ENCODE measurements around the gene GABPA. TPM values are rescaled to one million over a fixed set of nuclear protein-coding genes. Genes with fewer than 3 reads are reported as not detected.

The GABPA gene
- total RNA-seq, 1 experiment from 2014 or later, result 24.8 TPM

- H3K27ac Mint-ChIP-seq, result no peak overlapping the region
- peaks cover 5% of the 10 kb centered on the region; the same call in 1 of the 2 replicates for H3K4me1 Mint-ChIP-seq
- DNase-seq (ENCODE audit: low spot score) (no peak), ATAC-seq (no peak)
- TF ChIP-seq IRF1 (CRISPR knock-in tag; IDR thresholded peaks at IDR 0.05) (no peak), NFE2L1 (CRISPR knock-in tag; IDR thresholded peaks at IDR 0.05) (no peak), KAT7 (CRISPR knock-in tag; IDR thresholded peaks at IDR 0.05; ENCODE audit: borderline replicate concordance) (no peak), TCF7 (CRISPR knock-in tag; IDR thresholded peaks at IDR 0.05; ENCODE audit: low read depth) (no peak), OVOL2 (CRISPR knock-in tag; IDR thresholded peaks at IDR 0.05; ENCODE audit: borderline replicate concordance) (no peak)
- TF ChIP-seq, protein P1, sequence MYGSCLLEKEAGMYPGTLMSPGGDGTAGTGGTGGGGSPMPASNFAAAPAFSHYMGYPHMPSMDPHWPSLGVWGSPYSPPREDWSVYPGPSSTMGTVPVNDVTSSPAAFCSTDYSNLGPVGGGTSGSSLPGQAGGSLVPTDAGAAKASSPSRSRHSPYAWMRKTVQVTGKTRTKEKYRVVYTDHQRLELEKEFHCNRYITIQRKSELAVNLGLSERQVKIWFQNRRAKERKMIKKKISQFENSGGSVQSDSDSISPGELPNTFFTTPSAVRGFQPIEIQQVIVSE (CRISPR knock-in tag; IDR thresholded peaks at IDR 0.05; ENCODE audit: borderline replicate concordance), result no peak
- TF ChIP-seq, protein P2, sequence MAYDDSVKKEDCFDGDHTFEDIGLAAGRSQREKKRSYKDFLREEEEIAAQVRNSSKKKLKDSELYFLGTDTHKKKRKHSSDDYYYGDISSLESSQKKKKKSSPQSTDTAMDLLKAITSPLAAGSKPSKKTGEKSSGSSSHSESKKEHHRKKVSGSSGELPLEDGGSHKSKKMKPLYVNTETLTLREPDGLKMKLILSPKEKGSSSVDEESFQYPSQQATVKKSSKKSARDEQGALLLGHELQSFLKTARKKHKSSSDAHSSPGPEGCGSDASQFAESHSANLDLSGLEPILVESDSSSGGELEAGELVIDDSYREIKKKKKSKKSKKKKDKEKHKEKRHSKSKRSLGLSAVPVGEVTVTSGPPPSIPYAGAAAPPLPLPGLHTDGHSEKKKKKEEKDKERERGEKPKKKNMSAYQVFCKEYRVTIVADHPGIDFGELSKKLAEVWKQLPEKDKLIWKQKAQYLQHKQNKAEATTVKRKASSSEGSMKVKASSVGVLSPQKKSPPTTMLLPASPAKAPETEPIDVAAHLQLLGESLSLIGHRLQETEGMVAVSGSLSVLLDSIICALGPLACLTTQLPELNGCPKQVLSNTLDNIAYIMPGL (CRISPR knock-in tag; IDR thresholded peaks at IDR 0.05), result no peak
- POLR2A ChIA-PET, result no interaction called here
- no peaks in the 10 kb centered on the region for H3K9me3 Mint-ChIP-seq
- no peaks in the 10 kb centered on the region for H3K27me3 Mint-ChIP-seq (ENCODE audit: low read depth)
- CTCF ChIA-PET, result interaction anchor here (1.0 to 1.3 kb wide), 3 partner anchors 11 to 15 kb away, joined by 3 to 5 read pairs (median 4); no protein-coding TSS in a partner anchor
- no peaks in the 10 kb centered on the region for H3K36me3 Mint-ChIP-seq
- no peak overlapping the region for H3K4me3 Mint-ChIP-seq
Observed at GRCh38 chr21:25807191-25807590, 72.4 kb downstream of the GABPA start.

- ChIA-PET CTCF (interaction anchor here (1.1 to 1.7 kb wide), 2 partner anchors 8 to 53 kb away, joined by 3 to 12 read pairs; no protein-coding TSS in a partner anchor), POLR2A (no interaction called here)
- Mint-ChIP-seq H3K4me3 (no peak overlapping the region), H3K27ac (no peak overlapping the region), H3K4me1 (no peaks in the 10 kb centered on the region), H3K36me3 (no peaks in the 10 kb centered on the region), H3K27me3 (ENCODE audit: low read depth) (no peaks in the 10 kb centered on the region), H3K9me3 (no peaks in the 10 kb centered on the region)
- DNase-seq (ENCODE audit: low spot score), result no peak
- ATAC-seq, result no peak
- no peak for TF ChIP-seq ATF1 (CRISPR knock-in tag; IDR thresholded peaks at IDR 0.05)
- no peak for TF ChIP-seq MLX (CRISPR knock-in tag; IDR thresholded peaks at IDR 0.05)
- TF ChIP-seq, protein P3, sequence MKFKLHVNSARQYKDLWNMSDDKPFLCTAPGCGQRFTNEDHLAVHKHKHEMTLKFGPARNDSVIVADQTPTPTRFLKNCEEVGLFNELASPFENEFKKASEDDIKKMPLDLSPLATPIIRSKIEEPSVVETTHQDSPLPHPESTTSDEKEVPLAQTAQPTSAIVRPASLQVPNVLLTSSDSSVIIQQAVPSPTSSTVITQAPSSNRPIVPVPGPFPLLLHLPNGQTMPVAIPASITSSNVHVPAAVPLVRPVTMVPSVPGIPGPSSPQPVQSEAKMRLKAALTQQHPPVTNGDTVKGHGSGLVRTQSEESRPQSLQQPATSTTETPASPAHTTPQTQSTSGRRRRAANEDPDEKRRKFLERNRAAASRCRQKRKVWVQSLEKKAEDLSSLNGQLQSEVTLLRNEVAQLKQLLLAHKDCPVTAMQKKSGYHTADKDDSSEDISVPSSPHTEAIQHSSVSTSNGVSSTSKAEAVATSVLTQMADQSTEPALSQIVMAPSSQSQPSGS (CRISPR knock-in tag; IDR thresholded peaks at IDR 0.05; ENCODE audit: borderline replicate concordance, low read depth), result no peak
- no peak for TF ChIP-seq NR3C1 (CRISPR knock-in tag; conservative IDR thresholded peaks at IDR 0.05; ENCODE audit: low read depth)
- no peak for TF ChIP-seq ZNF121 (CRISPR knock-in tag; IDR thresholded peaks at IDR 0.05)
- no peak for TF ChIP-seq ARID4B (CRISPR knock-in tag; IDR thresholded peaks at IDR 0.05; ENCODE audit: borderline replicate concordance)
- TF ChIP-seq NFYB (CRISPR knock-in tag; conservative IDR thresholded peaks at IDR 0.05; ENCODE audit: low read depth), result no peak
- TF ChIP-seq, protein P4, sequence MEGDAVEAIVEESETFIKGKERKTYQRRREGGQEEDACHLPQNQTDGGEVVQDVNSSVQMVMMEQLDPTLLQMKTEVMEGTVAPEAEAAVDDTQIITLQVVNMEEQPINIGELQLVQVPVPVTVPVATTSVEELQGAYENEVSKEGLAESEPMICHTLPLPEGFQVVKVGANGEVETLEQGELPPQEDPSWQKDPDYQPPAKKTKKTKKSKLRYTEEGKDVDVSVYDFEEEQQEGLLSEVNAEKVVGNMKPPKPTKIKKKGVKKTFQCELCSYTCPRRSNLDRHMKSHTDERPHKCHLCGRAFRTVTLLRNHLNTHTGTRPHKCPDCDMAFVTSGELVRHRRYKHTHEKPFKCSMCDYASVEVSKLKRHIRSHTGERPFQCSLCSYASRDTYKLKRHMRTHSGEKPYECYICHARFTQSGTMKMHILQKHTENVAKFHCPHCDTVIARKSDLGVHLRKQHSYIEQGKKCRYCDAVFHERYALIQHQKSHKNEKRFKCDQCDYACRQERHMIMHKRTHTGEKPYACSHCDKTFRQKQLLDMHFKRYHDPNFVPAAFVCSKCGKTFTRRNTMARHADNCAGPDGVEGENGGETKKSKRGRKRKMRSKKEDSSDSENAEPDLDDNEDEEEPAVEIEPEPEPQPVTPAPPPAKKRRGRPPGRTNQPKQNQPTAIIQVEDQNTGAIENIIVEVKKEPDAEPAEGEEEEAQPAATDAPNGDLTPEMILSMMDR (IDR thresholded peaks at IDR 0.05), result no peak
- no peak for TF ChIP-seq OVOL2 (CRISPR knock-in tag; IDR thresholded peaks at IDR 0.05; ENCODE audit: borderline replicate concordance)
- no peak for TF ChIP-seq IRF1 (CRISPR knock-in tag; IDR thresholded peaks at IDR 0.05)
- no peak for TF ChIP-seq ZNF671 (CRISPR knock-in tag; IDR thresholded peaks at IDR 0.05)
- TF ChIP-seq RORB (CRISPR knock-in tag; IDR thresholded peaks at IDR 0.05), result no peak
- no peak for TF ChIP-seq E2F1 (CRISPR knock-in tag; IDR thresholded peaks at IDR 0.05)
Observed at GRCh38 chr21:25809013-25809412, 74.2 kb downstream of the GABPA start.
